Transverse colon (tissue), 4 donors: ENCODE measurements around the gene EML3.

Experiments used
- CTCF ChIP-seq, 5 experiments: fragments of 200-600 bp in 3 of 5; fragments of 450-650 bp in 2 of 5; sonication (generic) in 3 of 5; IDR thresholded peaks; 1 replicate in 2 of 5; 2 replicates in 3 of 5; pipeline ENCODE4 v1.5.1; 2016 to 2017; ENCODE audit warnings: antibody characterized with exemption in 5 of 5, inconsistent platforms in 3 of 5, mild to moderate bottlenecking in 2 of 5, moderate library complexity in 1 of 5
- EP300 ChIP-seq: sonication (generic); formaldehyde crosslinking; IDR thresholded peaks from one replicate; pipeline ENCODE4 v1.6.1; 2017; ENCODE audit warnings: antibody characterized with exemption, low read depth
- POLR2A ChIP-seq: fragments of 450-650 bp; IDR thresholded peaks from one replicate; pipeline ENCODE4 v1.6.1; 2016; ENCODE audit warnings: antibody characterized with exemption, mild to moderate bottlenecking, moderate library complexity
- POLR2AphosphoS5 ChIP-seq, 3 donors: sonication (generic); formaldehyde crosslinking; IDR thresholded peaks; one replicate each; pipeline ENCODE4 v1.6.1; 2016; ENCODE audit warnings: antibody characterized with exemption in 3 of 3

GRCh38 chr11:62595124-62595523 lies 17.5 kb downstream of the EML3 start:
- TF ChIP-seq CTCF (IDR thresholded peaks at IDR 0.05) (no peak), EP300 (no peak), POLR2AphosphoS5 (IDR thresholded peaks at IDR 0.05) (no peak), POLR2A (no peak)
